ENCODE results near the gene SLC44A3.

- TF ChIP-seq, protein P1, sequence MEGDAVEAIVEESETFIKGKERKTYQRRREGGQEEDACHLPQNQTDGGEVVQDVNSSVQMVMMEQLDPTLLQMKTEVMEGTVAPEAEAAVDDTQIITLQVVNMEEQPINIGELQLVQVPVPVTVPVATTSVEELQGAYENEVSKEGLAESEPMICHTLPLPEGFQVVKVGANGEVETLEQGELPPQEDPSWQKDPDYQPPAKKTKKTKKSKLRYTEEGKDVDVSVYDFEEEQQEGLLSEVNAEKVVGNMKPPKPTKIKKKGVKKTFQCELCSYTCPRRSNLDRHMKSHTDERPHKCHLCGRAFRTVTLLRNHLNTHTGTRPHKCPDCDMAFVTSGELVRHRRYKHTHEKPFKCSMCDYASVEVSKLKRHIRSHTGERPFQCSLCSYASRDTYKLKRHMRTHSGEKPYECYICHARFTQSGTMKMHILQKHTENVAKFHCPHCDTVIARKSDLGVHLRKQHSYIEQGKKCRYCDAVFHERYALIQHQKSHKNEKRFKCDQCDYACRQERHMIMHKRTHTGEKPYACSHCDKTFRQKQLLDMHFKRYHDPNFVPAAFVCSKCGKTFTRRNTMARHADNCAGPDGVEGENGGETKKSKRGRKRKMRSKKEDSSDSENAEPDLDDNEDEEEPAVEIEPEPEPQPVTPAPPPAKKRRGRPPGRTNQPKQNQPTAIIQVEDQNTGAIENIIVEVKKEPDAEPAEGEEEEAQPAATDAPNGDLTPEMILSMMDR (IDR thresholded peaks at IDR 0.05; ENCODE audit: low read depth, low read length): no peak
- TF ChIP-seq POLR2A (IDR thresholded peaks at IDR 0.05; ENCODE audit: extremely low read depth, insufficient read length): no peak
Observed at GRCh38 chr1:94909486-94909885, 89.3 kb downstream of the SLC44A3 start.
